CD4-positive, alpha-beta memory T cell (primary cell): ENCODE data around the gene RNF223. TPM values are rescaled to one million over a fixed set of nuclear protein-coding genes. Genes with fewer than 3 reads are reported as not detected.

ENCODE experiments used
- CTCF ChIA-PET: fragments of 350-600 bp; sonication (Branson Sonifier 250); formaldehyde crosslinking; loops from one replicate; lab custom pipeline; 2021; ENCODE audit warnings: inconsistent platforms; ENCODE audit not compliant: partially characterized antibody; lab: Charles Lee
- POLR2A ChIA-PET: fragments of 350-600 bp; sonication (Branson Sonifier 250); formaldehyde crosslinking; loops from one replicate; lab custom pipeline; 2021; ENCODE audit not compliant: partially characterized antibody; lab: Charles Lee
- DNase-seq, 5 donors: peaks; one replicate each; pipeline versions ENCODE4 v3.0.0 to v3.0.0-alpha.2; 2020 to 2022; ENCODE audit warnings: mixed read lengths in 1 of 5
- H3K27ac ChIP-seq: one replicate; pipeline ENCODE4 v1.7.0; 2013; ENCODE audit warnings: low read depth, low read length
- H3K27me3 ChIP-seq: 2 replicates; pipeline ENCODE4 v1.7.0; 2013; ENCODE audit warnings: mild to moderate bottlenecking, low read length, moderate library complexity; ENCODE audit not compliant: insufficient read depth
- H3K36me3 ChIP-seq: 2 replicates; pipeline ENCODE4 v1.7.0; 2013; ENCODE audit warnings: mild to moderate bottlenecking, low read length, moderate library complexity; ENCODE audit not compliant: insufficient read depth
- H3K4me1 ChIP-seq: 2 replicates; pipeline ENCODE4 v1.7.0; 2013; ENCODE audit warnings: mild to moderate bottlenecking, low read length, moderate library complexity; ENCODE audit not compliant: insufficient read depth
- H3K4me3 ChIP-seq, 2 donors: one replicate each; pipeline ENCODE4 v1.7.0; 2013; ENCODE audit warnings: low read length in 2 of 2, mild to moderate bottlenecking in 1 of 2
- H3K9me3 ChIP-seq, 2 donors: one replicate each; pipeline ENCODE4 v1.7.0; 2013; ENCODE audit warnings: low read length in 2 of 2, control low read depth in 1 of 2; ENCODE audit not compliant: control insufficient read depth in 1 of 2
- H3K27ac Mint-ChIP-seq, 7 donors: one replicate each; pipeline ENCODE4 v1.8.0; 2020 to 2021; ENCODE audit warnings: mixed read lengths in 7 of 7, mild to moderate bottlenecking in 6 of 7, inconsistent platforms in 3 of 7, moderate library complexity in 3 of 7
- H3K27me3 Mint-ChIP-seq, 2 donors: one replicate each; pipeline ENCODE4 v1.8.0; 2020 to 2021; ENCODE audit warnings: mixed read lengths in 2 of 2
- H3K36me3 Mint-ChIP-seq, 2 donors: one replicate each; pipeline ENCODE4 v1.8.0; 2020 to 2021; ENCODE audit warnings: mixed read lengths in 2 of 2, inconsistent platforms in 1 of 2, mild to moderate bottlenecking in 1 of 2
- H3K4me1 Mint-ChIP-seq, 4 donors: one replicate each; pipeline ENCODE4 v1.8.0; 2020 to 2021; ENCODE audit warnings: mixed read lengths in 4 of 4, mild to moderate bottlenecking in 1 of 4
- H3K4me3 Mint-ChIP-seq, 8 donors: one replicate each; pipeline ENCODE4 v1.8.0; 2020 to 2021; ENCODE audit warnings: mixed read lengths in 8 of 8, mild to moderate bottlenecking in 7 of 8, moderate library complexity in 6 of 8, inconsistent platforms in 3 of 8
- H3K9me3 Mint-ChIP-seq, 8 donors: one replicate each; pipeline ENCODE4 v1.8.0; 2020 to 2021; ENCODE audit warnings: mixed read lengths in 8 of 8, mild to moderate bottlenecking in 5 of 8, inconsistent platforms in 3 of 8, moderate library complexity in 1 of 8
- intact Hi-C: fragments of 100-400 bp; cut with micrococcal nuclease; formaldehyde crosslinking; loops from one replicate; pipeline ENCODE4 v1.15.1; 2023
- polyA plus RNA-seq, 2 donors: library from polyadenylated mRNA; unstranded; fragments of 300-500 nt; fragmentation: Illumina TruSeq; gene quantifications; one replicate each; pipeline ENCODE4 v1.2.3, GENCODE V29; 2021
- total RNA-seq, 2 experiments: library from RNA; stranded (reverse); gene quantifications; one replicate each; pipeline ENCODE4 v1.2.3, GENCODE V29; 2021

RNF223 gene
- total and polyA plus RNA-seq, 4 experiments from 2014 or later = not detected

DNA sequence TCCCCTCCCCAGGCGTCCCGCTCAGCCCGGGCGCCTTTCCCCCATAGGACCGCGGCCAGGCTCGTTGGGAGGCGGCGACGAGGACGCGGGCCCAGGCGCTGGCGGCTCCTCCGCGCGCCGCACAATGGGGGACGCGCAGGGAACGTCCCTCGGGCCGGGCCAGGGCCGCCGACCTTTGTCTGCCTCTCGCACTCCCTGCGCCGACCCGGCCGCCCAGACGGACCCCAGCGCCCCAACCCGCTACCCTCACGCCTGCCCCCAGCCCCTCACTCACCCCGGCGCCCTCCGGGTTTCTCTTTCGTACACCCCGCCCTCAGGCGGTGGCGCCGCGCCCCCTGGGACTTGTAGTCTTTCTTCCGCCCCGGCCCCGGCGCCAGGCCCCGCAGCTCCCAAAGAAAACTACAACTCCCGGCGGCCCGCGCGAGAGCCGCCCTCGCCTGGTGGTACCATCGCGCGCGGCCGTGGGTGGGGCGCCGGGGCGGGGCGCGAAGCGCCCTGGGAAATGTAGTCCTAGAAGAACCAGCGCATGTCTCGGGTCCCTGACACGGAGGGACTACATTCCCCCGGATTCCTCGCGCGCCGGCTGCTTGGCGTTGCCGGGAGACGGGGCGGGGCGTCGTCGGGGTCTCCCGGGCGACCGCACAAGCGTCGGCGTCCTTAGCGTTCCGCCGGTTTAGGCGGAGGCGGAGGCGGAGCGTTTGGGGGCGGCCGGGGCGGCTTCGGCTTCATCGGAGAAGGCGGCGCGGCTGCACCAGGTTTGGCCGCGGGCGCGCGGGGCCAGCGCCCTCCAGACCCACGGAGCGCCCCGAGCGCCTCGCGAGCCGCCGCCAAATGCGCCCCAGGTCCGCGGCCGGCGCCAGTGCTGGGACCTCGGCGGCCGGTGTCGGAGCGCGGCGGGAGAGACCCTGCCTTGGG lies 41.9 kb upstream of the RNF223 start, which contains the start of gene C1orf159:
C1orf159 (minus strand) TSS at position 304 of the 915 bp plus-strand sequence. CDS start 24,546 bp downstream, outside the sequence.
- peaks cover 0 to 6% (median 3%) of the 10 kb centered on the region in 8 donors for H3K9me3 Mint-ChIP-seq
- DNase-seq = peak; percentile 98
- H3K4me1 Mint-ChIP-seq = peaks cover 3 to 18% (median 8%) of the 10 kb centered on the region in 4 donors
- POLR2A ChIA-PET = interaction anchor here (0.6 to 2.9 kb wide), 8 partner anchors 12 to 513 kb away, joined by 3 to 22 read pairs (median 4); partner anchors contain the start of genes AURKAIP1 and CCNL2
- Histone ChIP-seq H3K36me3 (no peaks in the 10 kb centered on the region), H3K9me3 (peaks cover 0 to 4% of the 10 kb centered on the region in 2 donors), H3K4me1 (peaks cover 11% of the 10 kb centered on the region), H3K4me3 (peak within 1 kb of the TSS in 1 of 2 donors; percentile 67), H3K27ac (peak within 1 kb of the TSS; percentile 71), H3K27me3 (no peaks in the 10 kb centered on the region)
- intact Hi-C loops = loop anchor here (1.0 to 5.0 kb wide), 9 partner anchors 47 to 283 kb away; partner anchors contain the start of genes AURKAIP1, CCNL2, CPTP and INTS11
- H3K4me3 Mint-ChIP-seq = peak within 1 kb of the TSS; percentile 79 to 95 (median 86)
- CTCF ChIA-PET = no interaction called here
- peaks cover 3 to 5% of the 10 kb centered on the region in 2 donors for H3K27me3 Mint-ChIP-seq
- peaks cover 6 to 16% of the 10 kb centered on the region in 2 donors for H3K36me3 Mint-ChIP-seq
- peak within 1 kb of the TSS; percentile 77 to 93 (median 82) for H3K27ac Mint-ChIP-seq

- H3K27me3 Mint-ChIP-seq = peaks cover 3 to 5% of the 10 kb centered on the region in 2 donors
- Histone ChIP-seq H3K36me3 (no peaks in the 10 kb centered on the region), H3K27me3 (no peaks in the 10 kb centered on the region), H3K27ac (peak overlapping the region; percentile 71), H3K4me3 (peak overlapping the region in 1 of 2 donors; percentile 67), H3K9me3 (peaks cover 0 to 4% of the 10 kb centered on the region in 2 donors), H3K4me1 (peaks cover 11% of the 10 kb centered on the region)
- H3K4me1 Mint-ChIP-seq = peaks cover 3 to 18% (median 8%) of the 10 kb centered on the region in 4 donors
- CTCF ChIA-PET = no interaction called here
- intact Hi-C loops = loop anchor here (5.0 kb wide), 1 partner anchor 73 kb away; no protein-coding TSS in a partner anchor
- H3K27ac Mint-ChIP-seq = peak overlapping the region in 5 of 7 donors; percentile 13 to 83 (median 79)
- DNase-seq = no peak
- peaks cover 0 to 6% (median 3%) of the 10 kb centered on the region in 8 donors for H3K9me3 Mint-ChIP-seq
- peaks cover 6 to 16% of the 10 kb centered on the region in 2 donors for H3K36me3 Mint-ChIP-seq
- POLR2A ChIA-PET = interaction anchor here (0.6 to 2.9 kb wide), 7 partner anchors 11 to 514 kb away, joined by 3 to 22 read pairs (median 3); partner anchors contain the start of genes AURKAIP1 and CCNL2
- peak overlapping the region; percentile 74 to 87 (median 80) for H3K4me3 Mint-ChIP-seq
These were observed 41.2 kb upstream of the RNF223 start for GRCh38 chr1:1115136-1115785.

GRCh38 chr1:1114431-1114830 lies 40.3 kb upstream of the RNF223 start:
- intact Hi-C loops = no loop called here
- DNase-seq = no peak

GRCh38 chr1:1112237-1112985 lies 38.3 kb upstream of the RNF223 start:
- CTCF ChIA-PET = interaction anchor here (1.7 kb wide), 1 partner anchor 10 kb away, joined by 5 read pairs; no protein-coding TSS in a partner anchor
- Histone ChIP-seq H3K36me3 (no peaks in the 10 kb centered on the region), H3K27ac (no peak overlapping the region), H3K4me3 (no peak overlapping the region), H3K9me3 (peaks cover 0 to 4% of the 10 kb centered on the region in 2 donors), H3K27me3 (no peaks in the 10 kb centered on the region), H3K4me1 (peaks cover 10% of the 10 kb centered on the region)
- Mint-ChIP-seq H3K4me3 (peak overlapping the region in 2 of 8 donors; percentile 35 to 52), H3K9me3 (peaks cover 0 to 6% (median 3%) of the 10 kb centered on the region in 8 donors), H3K36me3 (peaks cover 6 to 16% of the 10 kb centered on the region in 2 donors), H3K27ac (peak overlapping the region in 2 of 7 donors; percentile 27 to 29), H3K27me3 (no peaks in the 10 kb centered on the region), H3K4me1 (peaks cover 7 to 24% (median 15%) of the 10 kb centered on the region in 4 donors)
- POLR2A ChIA-PET = no interaction called here
- no peak for DNase-seq
- intact Hi-C loops = no loop called here

More at GRCh38 chr1:1114431-1114830, 40.3 kb upstream of the RNF223 start:
- ChIA-PET CTCF (interaction anchor here (0.6 to 1.7 kb wide), 2 partner anchors 8 to 100 kb away, joined by 3 to 5 read pairs; no protein-coding TSS in a partner anchor), POLR2A (no interaction called here)
- H3K4me1 Mint-ChIP-seq = peaks cover 3 to 18% (median 8%) of the 10 kb centered on the region in 4 donors
- Histone ChIP-seq H3K4me3 (no peak overlapping the region), H3K9me3 (peaks cover 0 to 4% of the 10 kb centered on the region in 2 donors), H3K27ac (no peak overlapping the region), H3K36me3 (no peaks in the 10 kb centered on the region), H3K4me1 (peaks cover 11% of the 10 kb centered on the region), H3K27me3 (no peaks in the 10 kb centered on the region)
- peak overlapping the region; percentile 74 to 87 (median 78) for H3K4me3 Mint-ChIP-seq
- peaks cover 0 to 6% (median 3%) of the 10 kb centered on the region in 8 donors for H3K9me3 Mint-ChIP-seq
- peaks cover 6 to 16% of the 10 kb centered on the region in 2 donors for H3K36me3 Mint-ChIP-seq
- H3K27me3 Mint-ChIP-seq = peaks cover 3 to 5% of the 10 kb centered on the region in 2 donors
- peak overlapping the region in 3 of 7 donors; percentile 16 to 88 (median 37) for H3K27ac Mint-ChIP-seq

GRCh38 chr1:1111516-1112236 lies 37.6 kb upstream of the RNF223 start:
- Mint-ChIP-seq H3K27ac (no peak overlapping the region), H3K4me3 (no peak overlapping the region), H3K27me3 (no peaks in the 10 kb centered on the region), H3K9me3 (peaks cover 0 to 6% (median 3%) of the 10 kb centered on the region in 8 donors), H3K36me3 (peaks cover 6 to 16% of the 10 kb centered on the region in 2 donors), H3K4me1 (peaks cover 7 to 25% (median 17%) of the 10 kb centered on the region in 4 donors)
- no peak for DNase-seq
- POLR2A ChIA-PET = no interaction called here
- Histone ChIP-seq H3K4me1 (peaks cover 6% of the 10 kb centered on the region), H3K4me3 (no peak overlapping the region), H3K36me3 (no peaks in the 10 kb centered on the region), H3K27ac (no peak overlapping the region), H3K27me3 (no peaks in the 10 kb centered on the region), H3K9me3 (peaks cover 0 to 4% of the 10 kb centered on the region in 2 donors)
- CTCF ChIA-PET = interaction anchor here (1.7 kb wide), 1 partner anchor 10 kb away, joined by 8 read pairs; no protein-coding TSS in a partner anchor
- intact Hi-C loops = no loop called here

GRCh38 chr1:1110561-1110971 lies 36.5 kb upstream of the RNF223 start:
- peaks cover 0 to 4% of the 10 kb centered on the region in 2 donors for H3K9me3 ChIP-seq
- peaks cover 6% of the 10 kb centered on the region for H3K4me1 ChIP-seq
- peaks cover 7 to 28% (median 14%) of the 10 kb centered on the region in 4 donors for H3K4me1 Mint-ChIP-seq
- H3K27ac Mint-ChIP-seq = no peak overlapping the region
- CTCF ChIA-PET = interaction anchor here (1.0 to 1.7 kb wide), 2 partner anchors 11 to 181 kb away, joined by 3 to 8 read pairs; no protein-coding TSS in a partner anchor
- H3K4me3 Mint-ChIP-seq = no peak overlapping the region
- no peaks in the 10 kb centered on the region for H3K27me3 Mint-ChIP-seq
- H3K27ac ChIP-seq = no peak overlapping the region
- DNase-seq = no peak
- H3K36me3 ChIP-seq = no peaks in the 10 kb centered on the region
- POLR2A ChIA-PET = no interaction called here
- peaks cover 6 to 16% of the 10 kb centered on the region in 2 donors for H3K36me3 Mint-ChIP-seq
- H3K9me3 Mint-ChIP-seq = peaks cover 0 to 6% (median 3%) of the 10 kb centered on the region in 8 donors
- intact Hi-C loops = no loop called here
- no peak overlapping the region for H3K4me3 ChIP-seq
- no peaks in the 10 kb centered on the region for H3K27me3 ChIP-seq
